ENCODE measurements around the gene SMG1.
A peak's percentile ranks its signal among the peaks of the same experiment; 100 is the strongest.

Gene SMG1

DNA sequence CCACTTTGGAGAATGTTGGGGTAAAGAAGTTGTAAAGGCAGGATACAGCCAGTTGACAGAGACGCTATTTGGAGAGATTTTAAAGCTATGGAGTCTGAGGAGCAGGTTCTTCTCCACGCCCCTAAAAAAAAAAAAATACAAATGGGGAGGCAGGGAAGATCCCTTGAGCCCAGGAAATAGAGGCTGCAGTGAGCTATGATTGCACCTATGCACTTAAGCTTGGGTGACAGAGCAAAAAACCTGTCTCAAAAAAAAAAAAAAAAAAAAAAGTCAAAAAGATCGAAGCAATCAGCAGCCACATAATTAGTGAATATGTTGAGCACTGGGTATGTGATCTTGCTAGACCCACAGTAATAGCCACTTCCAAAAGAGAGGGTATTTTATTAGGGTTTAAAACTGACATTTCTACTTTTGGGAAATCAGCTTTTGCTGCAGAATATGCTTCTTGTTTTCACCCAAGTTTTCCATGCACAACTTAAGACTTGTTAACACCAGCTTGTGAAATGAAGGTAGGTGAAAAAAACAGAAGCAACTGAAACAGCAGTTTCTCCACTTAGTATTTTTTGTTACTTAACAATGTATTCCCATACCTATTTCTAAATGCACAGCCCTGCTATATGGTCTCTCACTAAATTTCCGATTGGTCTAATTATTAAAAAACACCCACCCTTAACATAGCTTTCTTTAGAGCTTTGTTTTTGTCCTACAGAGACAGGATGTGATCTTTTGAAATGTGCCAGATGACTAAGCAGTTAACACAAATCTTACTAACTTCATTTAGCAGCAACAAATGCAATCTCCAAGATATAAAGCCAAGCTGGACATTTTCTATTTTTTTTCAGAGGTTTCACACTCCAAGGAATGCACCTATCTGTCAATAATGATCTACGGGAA is 122.4 kb downstream of the SMG1 start:
- DNase-seq (ENCODE audit: low read depth, low spot score): no peak
- TF ChIP-seq, protein P1, sequence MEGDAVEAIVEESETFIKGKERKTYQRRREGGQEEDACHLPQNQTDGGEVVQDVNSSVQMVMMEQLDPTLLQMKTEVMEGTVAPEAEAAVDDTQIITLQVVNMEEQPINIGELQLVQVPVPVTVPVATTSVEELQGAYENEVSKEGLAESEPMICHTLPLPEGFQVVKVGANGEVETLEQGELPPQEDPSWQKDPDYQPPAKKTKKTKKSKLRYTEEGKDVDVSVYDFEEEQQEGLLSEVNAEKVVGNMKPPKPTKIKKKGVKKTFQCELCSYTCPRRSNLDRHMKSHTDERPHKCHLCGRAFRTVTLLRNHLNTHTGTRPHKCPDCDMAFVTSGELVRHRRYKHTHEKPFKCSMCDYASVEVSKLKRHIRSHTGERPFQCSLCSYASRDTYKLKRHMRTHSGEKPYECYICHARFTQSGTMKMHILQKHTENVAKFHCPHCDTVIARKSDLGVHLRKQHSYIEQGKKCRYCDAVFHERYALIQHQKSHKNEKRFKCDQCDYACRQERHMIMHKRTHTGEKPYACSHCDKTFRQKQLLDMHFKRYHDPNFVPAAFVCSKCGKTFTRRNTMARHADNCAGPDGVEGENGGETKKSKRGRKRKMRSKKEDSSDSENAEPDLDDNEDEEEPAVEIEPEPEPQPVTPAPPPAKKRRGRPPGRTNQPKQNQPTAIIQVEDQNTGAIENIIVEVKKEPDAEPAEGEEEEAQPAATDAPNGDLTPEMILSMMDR (IDR thresholded peaks at IDR 0.05; ENCODE audit: insufficient read depth, low read length, missing control alignments): no peak
- ChIA-PET POLR2A (no interaction called here), CTCF (interaction anchor here (1.2 to 7.5 kb wide), 7 partner anchors 13 to 166 kb away, joined by 3 to 90 read pairs (median 14); partner anchors contain the start of gene RPS15A)
- H3K4me3 ChIP-seq (ENCODE audit: low read depth, low read length): no peak overlapping the region

DNA sequence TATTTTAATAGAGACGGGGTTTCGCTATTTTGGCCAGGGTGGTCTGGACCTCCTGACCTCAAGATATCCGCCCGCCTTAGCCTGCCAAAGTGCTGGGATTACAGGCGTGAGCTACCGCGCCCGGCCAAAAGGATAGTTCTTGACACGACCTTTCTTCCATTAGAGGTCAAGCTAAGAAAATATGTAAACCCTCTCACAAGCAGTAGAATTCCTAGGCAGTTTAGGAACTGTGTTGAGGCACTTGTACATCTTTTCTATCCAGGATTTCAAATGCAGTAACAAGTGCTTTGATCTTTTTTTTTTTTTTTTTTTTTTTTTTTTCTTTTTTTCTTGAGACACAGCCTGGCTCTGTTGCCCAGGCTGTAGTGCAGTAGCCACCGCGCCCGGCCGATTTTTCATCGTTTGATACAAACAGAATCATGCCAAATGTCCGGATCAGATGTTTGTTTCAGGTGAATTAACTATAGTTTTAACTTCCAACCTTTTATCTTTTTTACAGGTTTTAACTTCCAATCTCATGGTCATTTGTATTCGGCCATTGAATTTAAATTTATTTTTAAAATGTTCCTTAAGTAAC is 123.4 kb downstream of the SMG1 start:
- TF ChIP-seq, protein P1 (IDR thresholded peaks at IDR 0.05; ENCODE audit: insufficient read depth, low read length, missing control alignments): no peak
- no peak for DNase-seq (ENCODE audit: low read depth, low spot score)
- CTCF ChIA-PET: interaction anchor here (1.2 to 7.5 kb wide), 11 partner anchors 8 to 167 kb away, joined by 3 to 90 read pairs (median 19); partner anchors contain the start of gene RPS15A
- H3K4me3 ChIP-seq (ENCODE audit: low read depth, low read length): no peak overlapping the region
- POLR2A ChIA-PET: no interaction called here

DNA sequence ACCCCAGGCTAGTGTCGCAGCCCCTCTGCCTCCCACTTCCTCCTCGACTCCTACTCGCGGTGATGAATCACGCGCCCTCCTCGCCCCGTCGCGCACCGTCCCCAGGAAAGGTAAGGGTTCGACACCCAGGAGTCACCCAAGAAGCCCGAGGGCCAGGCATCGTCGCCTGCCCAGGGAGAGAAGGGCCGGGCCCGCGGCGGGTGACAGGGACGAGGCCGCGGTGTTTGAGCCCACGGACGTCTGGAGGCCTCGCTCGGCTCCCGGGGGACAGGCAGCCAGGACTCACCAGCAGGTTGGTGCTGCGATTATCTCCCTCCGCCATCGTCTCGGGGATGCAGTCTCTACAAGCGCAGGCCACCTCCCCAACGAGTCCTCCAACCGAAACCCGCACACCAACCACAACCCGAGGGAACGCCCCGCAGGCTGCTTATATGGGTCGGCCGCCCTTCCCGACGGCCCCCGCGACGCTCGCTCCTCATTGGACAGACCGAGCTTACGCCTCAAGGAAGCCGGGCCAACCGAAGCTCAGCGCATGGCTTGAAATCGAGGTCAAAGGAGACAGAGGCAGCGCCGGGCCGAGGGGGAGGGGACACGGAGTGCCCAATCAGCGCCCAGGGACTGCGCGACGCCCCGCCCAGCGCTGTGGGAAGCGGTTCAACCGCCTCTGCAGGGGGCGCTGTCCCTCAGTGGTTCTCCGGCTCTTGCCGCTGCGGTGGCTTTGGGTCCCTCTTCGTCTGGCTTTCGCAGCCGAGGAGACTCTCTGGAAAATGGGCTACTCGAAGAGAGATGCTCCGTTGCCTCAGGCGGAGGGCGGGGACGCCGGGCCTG is 124.8 kb downstream of the SMG1 start, which contains the start of gene ARL6IP1:
ARL6IP1 (minus strand) TSS at position 405 of the 828 bp plus-strand sequence; CDS start at position 322, 83 bp downstream.
- ChIA-PET POLR2A (interaction anchor here (0.6 to 4.6 kb wide), 10 partner anchors 9 to 1442 kb away, joined by 3 to 99 read pairs (median 6); partner anchors contain the start of gene RPS15A), CTCF (interaction anchor here (0.6 to 7.5 kb wide), 31 partner anchors 10 to 1500 kb away, joined by 3 to 90 read pairs (median 4); partner anchors contain the start of genes RPS15A and TMC7)
- TF ChIP-seq, protein P1 (IDR thresholded peaks at IDR 0.05; ENCODE audit: insufficient read depth, low read length, missing control alignments): peak; percentile 98
- peak; percentile 96 for DNase-seq (ENCODE audit: low read depth, low spot score)
- H3K4me3 ChIP-seq (ENCODE audit: low read depth, low read length): peak within 1 kb of the TSS; percentile 90

DNA sequence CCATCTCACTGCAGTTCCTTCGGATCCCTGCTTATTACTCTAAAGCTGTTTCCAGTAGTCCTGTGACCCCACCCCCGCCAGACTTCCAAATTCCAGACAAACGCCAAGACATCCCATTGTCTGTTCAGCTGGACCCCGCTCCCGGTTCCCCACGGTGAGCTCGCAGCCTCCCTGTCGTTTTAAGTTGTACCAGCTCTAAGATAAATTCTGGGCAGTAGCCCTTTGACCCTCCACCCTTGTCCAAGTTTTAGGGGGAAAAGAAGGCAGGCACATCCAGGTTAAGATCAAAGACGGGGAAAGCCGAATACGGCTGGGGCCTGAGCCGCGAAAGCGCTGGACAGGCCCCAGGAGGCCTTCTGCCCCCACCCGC is 125.4 kb downstream of the SMG1 start:
- TF ChIP-seq, protein P1 (IDR thresholded peaks at IDR 0.05; ENCODE audit: insufficient read depth, low read length, missing control alignments): no peak
- CTCF ChIA-PET: interaction anchor here (0.7 to 7.5 kb wide), 7 partner anchors 10 to 169 kb away, joined by 3 to 90 read pairs (median 10); partner anchors contain the start of gene RPS15A
- POLR2A ChIA-PET: interaction anchor here (4.6 kb wide), 1 partner anchor 12 kb away, joined by 99 read pairs; the partner anchor contains the start of gene RPS15A
- no peak for DNase-seq (ENCODE audit: low read depth, low spot score)
- H3K4me3 ChIP-seq (ENCODE audit: low read depth, low read length): peak overlapping the region; percentile 90

DNA sequence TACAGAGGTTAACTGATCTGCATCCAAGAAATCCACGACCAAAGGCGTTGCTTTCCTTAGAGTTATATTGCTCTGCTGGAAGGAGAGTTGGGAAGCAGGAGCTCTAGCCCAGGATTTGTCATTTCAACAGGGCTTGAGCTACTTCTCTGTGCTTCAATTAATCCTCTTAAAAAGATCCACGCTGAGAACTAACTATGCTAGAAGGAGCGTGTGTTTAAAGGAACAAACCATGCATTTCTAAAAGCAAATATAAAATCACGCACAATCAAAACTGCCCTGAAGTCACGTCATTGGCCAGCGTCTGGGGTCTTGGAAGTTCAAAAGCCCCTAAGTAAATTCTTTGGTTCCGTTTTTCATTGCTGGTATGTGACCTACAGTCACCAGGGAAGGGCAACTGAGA is 125.9 kb downstream of the SMG1 start:
- POLR2A ChIA-PET: interaction anchor here (4.6 kb wide), 1 partner anchor 11 kb away, joined by 99 read pairs; the partner anchor contains the start of gene RPS15A
- H3K4me3 ChIP-seq (ENCODE audit: low read depth, low read length): peak overlapping the region; percentile 90
- no peak for DNase-seq (ENCODE audit: low read depth, low spot score)
- CTCF ChIA-PET: interaction anchor here (0.6 to 7.5 kb wide), 4 partner anchors 13 to 170 kb away, joined by 3 to 43 read pairs (median 6); no protein-coding TSS in a partner anchor
- TF ChIP-seq, protein P1 (IDR thresholded peaks at IDR 0.05; ENCODE audit: insufficient read depth, low read length, missing control alignments): no peak
